GM21423 (cell line): ENCODE results near the gene CFAP206.
A peak's percentile ranks its signal among the peaks of the same experiment; 100 is the strongest.

Experiments used
- ATAC-seq: cut with Tn5 transposase; IDR thresholded peaks from one replicate; pipeline ENCODE4 v1.9.1; 2021; ENCODE audit warnings: mild to moderate bottlenecking, moderate library complexity; ENCODE audit not compliant: unreplicated experiment

The CFAP206 gene, protein sequence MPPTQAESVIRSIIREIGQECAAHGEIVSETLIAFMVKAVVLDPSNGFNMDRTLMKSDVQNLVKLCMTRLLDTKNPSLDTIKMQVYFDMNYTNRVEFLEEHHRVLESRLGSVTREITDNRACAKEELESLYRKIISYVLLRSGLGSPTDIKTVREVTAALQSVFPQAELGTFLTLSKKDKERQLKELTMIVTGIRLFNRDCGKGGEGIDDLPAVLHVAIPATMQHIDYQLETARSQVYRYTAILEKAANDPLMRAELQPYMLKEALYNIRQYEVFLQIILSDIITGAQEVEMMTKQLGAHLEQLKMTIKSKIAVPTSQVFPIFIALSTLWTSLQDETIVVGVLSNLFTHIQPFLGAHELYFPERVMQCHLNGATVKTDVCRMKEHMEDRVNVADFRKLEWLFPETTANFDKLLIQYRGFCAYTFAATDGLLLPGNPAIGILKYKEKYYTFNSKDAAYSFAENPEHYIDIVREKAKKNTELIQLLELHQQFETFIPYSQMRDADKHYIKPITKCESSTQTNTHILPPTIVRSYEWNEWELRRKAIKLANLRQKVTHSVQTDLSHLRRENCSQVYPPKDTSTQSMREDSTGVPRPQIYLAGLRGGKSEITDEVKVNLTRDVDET

DNA sequence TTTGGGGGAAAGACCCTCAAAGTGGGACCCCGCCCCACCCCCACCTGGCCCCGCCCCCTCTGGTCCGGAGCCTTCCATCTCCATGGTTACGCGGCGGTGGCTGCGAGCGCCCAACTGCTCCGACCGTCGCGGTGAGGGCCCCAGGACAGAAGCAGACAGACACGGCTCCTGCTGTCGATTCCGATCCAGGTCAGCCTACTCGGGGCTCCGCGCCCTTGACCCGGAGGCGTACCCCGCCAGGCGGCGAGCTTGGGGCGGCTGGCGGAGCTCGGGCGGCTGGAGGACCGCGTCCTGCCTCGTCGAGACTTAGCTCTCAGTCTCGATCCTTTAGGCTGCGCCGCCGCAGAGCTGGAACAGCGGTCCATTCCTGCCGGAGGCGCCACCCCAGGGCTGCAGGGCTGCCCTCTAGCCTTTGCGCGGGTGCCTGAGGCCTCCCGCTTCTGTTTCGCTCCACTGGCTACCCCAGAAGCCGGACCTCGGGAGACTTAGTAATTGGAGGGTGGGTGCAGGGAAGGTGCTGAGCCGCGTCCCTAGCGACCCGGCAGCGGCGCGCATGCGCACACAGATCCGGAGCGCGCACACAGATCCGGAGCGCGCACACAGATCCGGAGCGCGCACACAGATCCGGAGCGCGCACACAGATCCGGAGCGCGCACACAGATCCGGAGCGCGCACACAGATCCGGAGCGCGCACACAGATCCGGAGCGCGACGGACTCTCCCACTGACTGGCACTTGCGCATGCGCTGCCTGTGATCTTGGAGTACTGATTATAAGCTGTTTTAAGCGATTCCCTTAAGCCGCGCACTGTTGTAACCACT, at the start of gene CFAP206:
Gene CFAP206, plus strand, starts transcription at position 72 of the 820 bp plus-strand sequence. CDS start 1,868 bp downstream, outside the sequence.
- peak; percentile 79 for ATAC-seq

DNA sequence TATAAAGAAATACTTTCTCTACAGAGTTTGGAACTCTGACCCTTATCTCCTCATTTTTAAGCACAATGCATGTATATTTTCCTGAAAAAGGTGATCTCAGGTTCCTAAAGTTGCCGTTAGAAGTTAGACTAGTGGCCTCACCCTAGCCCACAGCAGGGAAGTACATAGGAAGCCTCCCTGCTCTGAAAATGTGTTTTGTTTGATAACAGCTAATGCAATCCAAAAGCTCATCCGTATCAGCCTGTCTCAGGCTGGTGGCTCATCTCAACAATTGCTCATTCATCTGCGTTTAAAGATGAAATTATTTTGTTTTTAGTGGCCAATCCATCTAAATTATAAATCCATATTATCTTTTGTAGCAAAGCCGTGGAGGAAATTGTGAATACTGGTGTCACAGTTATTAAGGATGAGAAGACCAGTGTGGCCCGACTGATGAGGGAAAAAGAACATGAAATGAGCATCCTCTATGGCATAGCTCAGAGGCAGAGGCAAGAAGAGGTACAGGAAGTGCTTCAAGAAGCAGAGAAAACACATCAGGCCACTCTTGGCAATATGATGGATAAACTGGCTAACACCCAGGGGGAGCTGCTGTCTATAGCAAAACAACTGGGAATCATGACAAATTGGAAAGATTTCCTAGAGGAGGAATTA, 43.0 kb upstream of the CFAP206 start:
- ATAC-seq = no peak

DNA sequence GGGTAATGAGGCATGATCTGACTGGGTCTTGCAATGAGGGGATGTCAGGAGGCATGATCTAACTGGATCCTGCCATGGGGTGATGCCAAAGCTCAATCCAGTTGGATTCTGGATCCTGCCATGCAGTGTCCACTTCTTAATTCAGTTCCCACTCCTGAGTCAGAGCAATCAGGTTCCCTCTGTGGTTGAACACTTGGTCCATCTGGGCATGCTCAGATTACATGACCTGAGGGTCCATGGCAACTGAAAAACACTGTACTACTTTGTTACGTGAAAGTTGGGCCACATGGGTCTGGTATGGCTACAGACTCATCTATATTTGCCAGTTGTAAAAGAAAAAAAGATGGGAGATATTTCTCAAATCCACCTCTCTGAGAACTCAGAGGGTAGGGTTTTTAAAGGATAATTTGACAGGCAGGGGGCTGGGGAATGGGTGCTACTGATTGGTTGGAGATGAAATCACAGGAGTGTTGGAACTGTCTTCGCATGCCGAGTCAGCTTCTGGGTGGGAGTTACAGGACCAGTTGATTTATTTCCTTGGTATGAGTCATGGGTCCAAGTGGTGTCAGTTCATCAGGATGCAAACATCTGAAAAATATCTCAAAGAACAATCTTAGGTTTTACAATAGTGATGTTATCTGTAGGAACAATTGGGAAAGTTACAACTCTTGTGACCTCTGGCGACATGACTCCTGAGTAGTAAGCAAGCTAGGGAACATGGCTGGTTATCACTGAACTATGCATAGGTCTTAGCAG, 41.5 kb upstream of the CFAP206 start:
- ATAC-seq = no peak

DNA sequence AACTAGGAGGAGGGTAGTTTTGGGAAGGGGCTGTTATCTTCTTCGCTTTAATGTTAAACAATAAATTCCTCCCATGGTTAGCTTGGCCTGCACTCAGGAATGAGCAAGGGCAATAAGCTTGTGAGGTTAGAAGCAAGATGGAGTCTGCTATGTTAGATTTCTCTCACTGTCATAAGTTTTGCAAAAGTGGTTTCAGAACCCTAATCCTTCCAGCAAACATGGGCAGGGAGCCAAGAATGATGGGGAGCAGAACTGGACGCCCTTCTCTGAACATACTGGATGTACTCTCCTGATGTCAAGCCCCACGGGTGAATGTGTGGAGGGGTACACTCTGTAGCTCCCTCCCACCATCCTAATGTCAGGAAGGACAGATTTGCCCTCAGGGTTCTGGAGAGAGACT, 40.9 kb upstream of the CFAP206 start:
- ATAC-seq = no peak

DNA sequence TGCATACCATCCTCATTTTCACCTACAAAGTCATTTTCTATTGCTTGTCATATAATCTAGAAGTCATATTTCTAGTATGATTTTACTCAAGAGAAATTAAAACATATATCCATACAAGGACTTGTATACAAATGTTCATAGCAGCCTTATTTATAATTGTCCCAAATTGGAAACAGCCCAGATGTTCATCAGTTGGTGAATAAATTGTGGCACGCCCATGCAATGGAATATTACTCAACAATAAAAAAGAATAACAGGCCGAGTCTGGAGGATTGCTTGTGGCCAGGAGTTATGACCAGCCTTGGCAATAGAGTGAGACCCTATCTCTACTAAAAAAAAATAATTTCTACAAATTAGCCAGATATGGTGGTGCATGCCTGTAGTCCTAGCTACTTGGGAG, 34.4 kb upstream of the CFAP206 start:
- ATAC-seq = no peak

DNA sequence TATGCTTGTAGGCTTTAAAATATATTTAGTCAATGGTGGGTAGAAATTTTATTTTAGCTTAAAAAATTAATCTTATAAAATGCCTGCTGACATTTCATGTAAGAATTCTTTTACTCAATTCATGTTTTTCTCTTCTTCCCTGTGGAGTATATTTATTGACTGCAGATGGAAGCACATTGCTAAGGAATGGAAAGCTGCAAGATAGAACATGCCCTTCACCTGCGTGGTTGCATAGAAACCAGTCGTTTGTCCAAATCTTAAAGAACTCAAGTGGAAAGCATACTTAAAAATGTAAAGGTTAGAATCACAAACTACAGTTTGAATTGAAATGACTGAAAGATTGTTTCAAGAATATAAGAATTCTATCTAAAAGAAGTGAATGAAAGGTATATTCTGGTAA, 32.5 kb upstream of the CFAP206 start:
- no peak for ATAC-seq

DNA sequence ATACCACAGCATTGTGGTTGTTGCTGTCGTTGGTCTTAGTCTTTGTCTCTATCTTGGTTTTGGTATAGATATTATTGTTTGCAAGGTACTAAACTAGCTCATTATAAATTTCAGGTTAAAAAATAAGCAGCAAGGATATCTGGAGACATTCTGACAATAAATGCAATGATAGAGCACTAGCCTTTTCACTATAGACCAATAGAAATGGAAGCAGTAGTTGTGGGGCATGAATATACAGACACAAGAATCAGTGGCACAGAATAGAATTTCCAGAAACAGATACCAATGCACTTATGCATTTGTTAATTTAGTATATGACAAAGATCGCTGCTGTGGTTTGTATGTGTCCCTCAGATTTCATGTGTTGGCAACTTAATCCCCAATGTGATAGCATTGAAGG, 31.1 kb upstream of the CFAP206 start:
- ATAC-seq = no peak

DNA sequence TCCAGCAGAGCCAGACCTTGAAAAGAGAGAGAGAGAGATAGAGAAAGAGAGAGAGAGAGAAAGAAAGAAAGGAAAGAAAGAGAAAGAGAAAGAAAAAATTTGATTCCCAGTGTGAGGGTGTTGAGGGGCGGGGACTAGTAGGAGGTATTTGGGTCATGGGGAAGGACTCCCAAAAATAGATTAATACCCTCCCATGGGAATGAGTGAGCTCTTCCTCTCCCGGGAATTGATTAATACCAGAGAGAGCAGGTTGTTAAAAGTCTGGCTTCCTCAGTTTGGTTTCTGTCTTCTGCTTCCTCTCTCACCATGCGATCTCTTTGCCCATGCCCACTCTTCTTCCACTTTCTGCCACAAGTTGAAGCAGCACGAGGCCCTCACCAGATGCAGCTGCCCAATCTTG, 28.8 kb upstream of the CFAP206 start:
- ATAC-seq = peak; percentile 57

DNA sequence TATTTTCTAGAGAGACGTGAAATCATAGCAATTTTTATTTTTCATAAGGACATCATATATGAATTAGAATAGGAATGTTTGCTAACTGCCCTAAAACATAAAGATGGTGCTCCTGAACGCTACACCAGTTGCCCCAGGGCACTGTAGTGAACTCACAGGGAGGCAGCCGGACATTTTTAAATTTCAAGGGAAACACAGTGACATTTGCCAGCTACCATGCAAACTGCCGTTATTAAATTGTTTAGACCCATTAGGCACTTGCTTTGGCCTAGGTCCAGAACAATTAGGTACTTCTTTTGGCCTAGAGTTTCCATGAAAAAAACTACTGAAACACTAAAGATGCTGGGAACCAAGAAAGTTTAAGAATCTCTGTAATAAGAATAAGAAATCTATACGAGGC, 24.9 kb upstream of the CFAP206 start:
- ATAC-seq = no peak

DNA sequence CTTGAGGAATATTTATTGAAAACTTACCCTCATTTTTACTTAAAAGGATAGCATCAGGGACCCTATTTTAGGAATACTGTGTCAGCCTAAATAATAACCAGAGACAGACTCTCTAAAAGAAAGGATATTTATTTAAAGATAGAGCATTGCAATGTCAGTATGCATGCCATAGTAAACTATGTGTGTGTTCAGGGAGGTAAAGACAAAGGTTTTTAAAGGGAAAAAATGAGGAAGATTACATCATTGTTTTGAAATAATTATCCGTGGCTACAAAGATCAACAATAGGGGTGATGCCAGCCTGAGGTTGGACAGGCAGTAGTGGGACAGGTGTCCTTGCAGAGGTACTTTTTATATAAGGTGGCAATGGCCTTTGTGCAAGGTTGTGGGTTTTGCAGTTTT, 23.7 kb upstream of the CFAP206 start:
- no peak for ATAC-seq

DNA sequence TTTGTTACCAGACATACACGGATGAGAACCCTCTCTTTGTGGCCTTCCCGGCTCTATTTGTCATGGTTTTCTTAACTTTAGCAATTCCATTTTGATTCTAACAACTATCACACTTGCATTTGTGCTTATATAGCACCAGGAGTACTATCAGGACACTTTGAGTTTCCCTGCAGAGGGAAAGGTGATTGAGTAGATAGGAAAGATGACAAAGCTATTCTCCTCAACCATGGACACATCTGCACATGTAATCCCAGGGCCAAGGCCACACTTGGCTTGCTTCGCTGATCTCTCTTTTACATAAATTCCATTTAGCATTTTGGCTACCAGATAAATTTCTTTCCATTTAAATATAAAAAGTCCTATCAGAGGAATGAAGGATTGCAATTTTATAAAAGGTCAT, 23.3 kb upstream of the CFAP206 start:
- ATAC-seq = no peak

DNA sequence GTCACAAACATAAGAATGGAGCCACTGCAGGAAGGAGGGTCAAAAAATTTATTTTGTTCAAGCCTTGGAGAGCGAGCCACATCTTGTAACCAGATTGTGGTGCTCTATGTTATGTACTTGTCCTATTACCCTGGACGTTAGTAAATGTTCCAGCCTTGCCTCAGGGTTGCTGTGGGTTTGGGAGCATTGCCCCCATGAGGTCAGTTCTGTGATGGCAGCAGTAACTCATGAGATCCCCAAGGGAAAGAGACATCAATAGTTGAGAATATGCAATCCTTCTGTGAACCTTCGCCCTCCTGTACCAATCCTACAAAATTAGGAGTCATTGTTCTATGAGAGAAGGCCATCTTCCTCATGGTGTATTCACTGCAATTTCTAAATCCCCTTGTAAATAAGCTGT, 16.4 kb upstream of the CFAP206 start:
- no peak for ATAC-seq

DNA sequence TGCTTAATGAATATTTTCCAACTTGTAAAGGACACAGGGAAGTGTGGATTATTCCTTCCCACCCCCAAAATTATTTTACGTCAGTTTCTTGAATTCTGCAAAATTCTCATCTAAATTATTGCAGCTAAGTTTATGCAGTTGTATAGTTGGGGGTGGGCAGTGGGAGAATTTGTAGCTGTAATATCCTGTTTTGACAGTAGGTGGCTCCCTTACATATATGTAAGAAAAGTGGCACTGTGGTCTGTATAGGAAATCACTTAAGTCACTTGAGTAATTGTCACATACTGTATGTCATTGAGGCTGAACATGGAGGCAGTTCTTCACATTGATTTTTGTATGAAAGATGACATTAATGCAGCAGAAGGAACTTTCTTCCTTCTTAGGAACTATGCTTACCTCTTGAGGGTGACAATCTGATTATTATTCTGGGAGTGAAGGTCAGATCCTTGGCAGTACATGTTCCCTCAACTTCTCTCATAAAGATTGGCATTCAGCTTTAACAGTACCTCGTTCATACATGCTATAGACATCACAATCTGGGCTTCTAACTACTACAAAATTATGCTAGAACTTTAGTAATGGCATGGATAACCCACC, 14.6 kb upstream of the CFAP206 start:
- peak; percentile 62 for ATAC-seq

DNA sequence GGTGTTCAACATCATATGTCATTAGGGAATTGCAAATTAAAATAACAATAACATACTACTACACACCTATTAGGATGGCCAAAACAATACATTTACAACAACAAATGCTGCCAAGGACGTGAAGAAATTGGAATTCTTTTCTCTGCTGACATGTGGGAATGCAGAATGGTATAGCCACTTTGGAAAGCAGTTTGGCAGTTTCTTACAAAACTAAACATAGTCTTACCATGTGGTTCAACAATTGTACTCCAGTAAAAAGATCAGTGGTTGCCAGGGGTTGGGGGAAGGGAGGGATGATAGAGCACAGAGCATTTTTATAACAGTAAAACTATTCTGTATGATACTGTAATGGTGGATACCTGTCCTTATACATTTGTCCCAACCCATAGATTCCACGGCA, 12.3 kb upstream of the CFAP206 start:
- no peak for ATAC-seq

DNA sequence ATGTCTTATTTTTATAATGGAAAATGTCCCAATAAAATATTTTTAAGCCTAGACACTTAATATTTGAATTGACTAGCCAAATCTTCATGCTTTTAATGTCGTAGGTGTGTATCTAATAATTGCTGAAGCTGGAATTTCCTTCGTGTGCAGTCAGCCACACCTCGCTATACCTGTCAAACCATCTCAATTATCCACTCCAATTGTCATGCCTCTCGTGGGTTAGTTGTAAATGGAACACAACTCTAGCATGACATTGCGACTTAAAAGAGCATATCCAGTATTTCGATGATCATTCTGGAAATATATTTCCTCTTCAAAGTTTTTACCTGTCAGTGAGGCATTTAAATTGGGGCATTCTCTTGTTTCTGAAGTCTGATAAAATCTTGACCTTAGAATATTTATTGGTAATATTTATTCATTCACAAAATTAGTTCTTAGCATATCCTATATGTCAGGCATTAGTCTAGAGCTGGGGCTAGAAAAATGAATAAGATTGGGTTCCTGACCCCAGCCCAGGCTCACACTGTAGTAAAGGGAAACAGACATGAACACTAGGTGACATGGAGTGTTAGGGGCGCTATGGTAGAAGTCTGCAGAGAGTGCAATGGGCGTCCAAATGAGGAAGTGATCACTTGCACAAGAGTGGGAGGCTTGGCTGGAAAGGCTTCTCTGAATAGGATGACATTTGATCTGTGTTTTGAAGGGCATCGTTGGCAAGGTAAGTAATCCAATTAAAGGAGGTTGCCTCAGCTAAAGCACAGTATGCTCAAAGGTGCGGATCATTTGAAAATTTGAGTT, 11.0 kb upstream of the CFAP206 start:
- ATAC-seq = peak; percentile 62

DNA sequence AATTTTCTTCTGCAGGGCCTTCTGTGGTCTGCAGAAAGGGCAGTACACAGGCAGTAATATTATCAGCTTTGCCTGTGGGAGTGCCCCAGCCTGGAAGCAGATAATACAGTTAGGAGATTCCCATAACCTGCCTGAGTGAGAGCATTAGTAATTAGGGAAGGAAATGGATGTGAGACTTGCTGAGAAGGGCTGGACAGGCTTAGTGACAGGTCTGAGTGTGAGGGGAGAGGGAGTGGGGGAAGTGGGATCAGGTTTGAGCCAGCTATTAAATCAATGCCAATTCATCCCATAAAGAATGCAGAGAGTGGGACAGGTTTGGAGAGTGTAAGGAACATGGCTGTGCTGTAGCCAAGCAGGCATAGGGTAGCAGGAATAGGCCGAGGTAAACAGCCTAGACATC, 10.1 kb upstream of the CFAP206 start:
- ATAC-seq = no peak

DNA sequence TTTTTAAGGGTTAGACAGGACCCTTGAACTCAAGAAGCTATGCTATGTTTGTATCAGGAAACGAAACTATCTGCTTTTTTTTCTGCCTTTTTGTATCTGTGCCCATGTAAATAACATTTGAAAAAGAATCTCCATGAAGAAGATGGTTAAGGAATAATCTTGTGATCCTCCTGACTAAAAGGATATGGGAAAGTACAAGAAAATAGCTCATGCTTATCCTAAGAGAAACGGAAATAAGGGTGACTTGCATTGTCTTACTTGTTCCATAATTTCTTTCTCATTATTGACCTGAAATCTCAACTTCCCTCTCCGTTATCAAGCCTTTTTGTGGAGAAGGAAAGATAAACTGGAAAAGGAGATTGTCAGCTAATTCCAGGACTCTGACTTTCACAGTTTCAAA, 5.9 kb upstream of the CFAP206 start:
- ATAC-seq = no peak

DNA sequence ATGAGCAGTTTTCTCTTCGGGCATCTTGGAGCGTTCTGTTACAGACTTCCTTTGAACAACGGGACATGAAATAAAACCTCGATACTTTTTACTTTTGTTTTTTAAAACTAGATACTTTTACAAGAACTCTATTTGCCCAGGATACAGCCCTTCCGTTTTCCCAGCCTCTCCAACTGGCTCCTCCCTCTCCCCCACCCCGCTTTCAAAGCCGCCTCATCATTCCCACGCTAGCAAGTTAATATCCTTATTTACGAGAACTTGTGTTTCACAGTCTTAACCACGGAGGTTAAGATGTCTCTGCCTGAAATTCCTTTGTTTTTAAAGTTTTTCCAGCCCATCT, 241 bp upstream of the CFAP206 start:
- ATAC-seq = peak; percentile 12

DNA sequence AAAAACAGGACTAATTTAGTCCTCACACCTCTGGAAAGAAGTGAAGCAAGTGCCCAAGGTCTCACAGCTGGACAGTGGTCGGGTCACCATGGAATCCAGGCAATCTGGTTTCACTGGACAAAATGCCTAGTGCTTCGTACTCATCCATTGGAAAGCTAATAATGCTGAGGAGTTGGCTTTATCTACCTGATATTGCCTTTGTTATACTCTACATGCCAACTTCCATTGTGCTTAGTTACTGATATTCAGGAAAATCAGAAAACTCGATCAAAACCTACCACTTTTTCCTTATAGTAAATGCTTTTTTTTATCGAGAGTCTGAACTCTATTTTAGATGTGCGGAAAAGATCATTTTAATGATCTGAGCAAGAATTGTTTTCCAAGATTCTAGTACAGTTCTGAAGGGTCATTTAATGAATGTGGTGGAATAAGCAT, 966 bp downstream of the CFAP206 start:
- no peak for ATAC-seq
